HCT116 (cell line): Measurements from ENCODE around the gene PSME2. TPM values are rescaled to one million over a fixed set of nuclear protein-coding genes. Genes with fewer than 3 reads are reported as not detected.

ENCODE experiments used
- ATAC-seq: fragments of 200-7000 bp; cut with Tn5 transposase; 2 replicates; pipeline ENCODE4 v1.9.1; 2020; ENCODE audit warnings: mild to moderate bottlenecking, moderate library complexity
- BruUV-seq: library from RNA; stranded (reverse); fragments of 400-500 nt; replicated peaks from 2 replicates; lab custom pipeline; 2021; lab: Mats Ljungman, UMichigan
- CTCF ChIA-PET: fragments of 300-600 bp; sonication (Branson Sonifier 250); formaldehyde crosslinking; loops from one replicate; lab custom pipeline; 2021; ENCODE audit warnings: antibody characterized with exemption; lab: Charles Lee
- POLR2A ChIA-PET: fragments of 300-600, 350-600 bp; sonication (Branson Sonifier 250); formaldehyde crosslinking; loops from one replicate; lab custom pipeline; 2021; ENCODE audit warnings: antibody characterized with exemption; lab: Charles Lee
- RAD21 ChIA-PET, 2 experiments: fragments of 300-600 bp; sonication (Branson Sonifier 250); formaldehyde crosslinking; loops; one replicate each; lab custom pipeline; 2023; ENCODE audit warnings: low total read pairs in 2 of 2; ENCODE audit not compliant: uncharacterized antibody in 2 of 2, unreplicated experiment in 2 of 2, low non-redundant PET in 1 of 2; lab: Charles Lee
- DNase-seq: peaks from one replicate; pipeline ENCODE4 v3.0.0-alpha.2; 2010; ENCODE audit warnings: low read depth, low spot score
- H2AFZ ChIP-seq: fragments of 200-600 bp; shearing (Covaris generic), sonication (generic); 2 replicates; pipeline ENCODE4 v1.6.1; 2017; ENCODE audit warnings: low read depth, mixed run types, mixed read lengths, antibody characterized with exemption, low read length; ENCODE audit not compliant: poor library complexity, severe bottlenecking
- H3K27ac ChIP-seq: 2 replicates; pipeline ENCODE4 v1.5.1; 2012; ENCODE audit warnings: low read depth, low read length
- H3K27me3 ChIP-seq: fragments of 200-600 bp; sonication (generic); 2 replicates; pipeline ENCODE4 v1.6.1; 2016; ENCODE audit warnings: mixed run types, low read length, mixed read lengths; ENCODE audit not compliant: insufficient read depth
- H3K36me3 ChIP-seq, 2 experiments: fragments of 200-500 bp in 1 of 2; fragments of 200-600 bp in 1 of 2; sonication (Bioruptor generic) in 1 of 2; sonication (generic) in 1 of 2; 2 replicates each; pipeline versions ENCODE4 v1.5.1 to v1.6.1; 2014 to 2016; ENCODE audit warnings: low read length in 2 of 2, inconsistent platforms in 1 of 2, mixed read lengths in 1 of 2, mixed run types in 1 of 2; ENCODE audit not compliant: insufficient read depth in 2 of 2, control insufficient read depth in 1 of 2
- H3K4me1 ChIP-seq, 2 experiments: fragments of 200-600 bp in 1 of 2; sonication (generic) in 1 of 2; 2 replicates each; pipeline versions ENCODE4 v1.5.1 to v1.6.1; 2012 to 2017; ENCODE audit warnings: low read length in 2 of 2, inconsistent platforms in 1 of 2, mild to moderate bottlenecking in 1 of 2, mixed read lengths in 1 of 2, mixed run types in 1 of 2, moderate library complexity in 1 of 2; ENCODE audit not compliant: insufficient read depth in 2 of 2, control insufficient read depth in 1 of 2
- H3K4me2 ChIP-seq: fragments of 200-600 bp; sonication (generic); 2 replicates; pipeline ENCODE4 v1.6.1; 2017; ENCODE audit warnings: mixed run types, low read length, mixed read lengths
- H3K4me3 ChIP-seq, 2 experiments: fragments of 200-600 bp in 1 of 2; sonication (generic) in 1 of 2; replicated peaks in 1 of 2; 2 replicates each; pipeline ENCODE4 v1.5.1; 2011 to 2016; ENCODE audit warnings: low read length in 2 of 2, control low read depth in 1 of 2, low read depth in 1 of 2, mild to moderate bottlenecking in 1 of 2, mixed read lengths in 1 of 2, mixed run types in 1 of 2
- H3K79me2 ChIP-seq: fragments of 200-600 bp; sonication (generic); 2 replicates; pipeline ENCODE4 v1.6.1; 2017; ENCODE audit warnings: mild to moderate bottlenecking, mixed run types, low read length, moderate library complexity, mixed read lengths; ENCODE audit not compliant: insufficient read depth
- H3K9ac ChIP-seq: fragments of 200-600 bp; sonication (generic); 2 replicates; pipeline ENCODE4 v1.6.1; 2016; ENCODE audit warnings: low read length, mixed read lengths
- H3K9me2 ChIP-seq: fragments of 200-600 bp; sonication (generic), shearing (Covaris generic); 2 replicates; pipeline ENCODE4 v1.6.1; 2017; ENCODE audit warnings: mixed run types, mild to moderate bottlenecking, moderate library complexity; ENCODE audit not compliant: insufficient read depth
- H3K9me3 ChIP-seq, 2 experiments: fragments of 200-500 bp in 1 of 2; fragments of 200-600 bp in 1 of 2; sonication (Bioruptor generic) in 1 of 2; sonication (generic) in 1 of 2; 2 replicates each; pipeline ENCODE4 v1.6.1; 2014 to 2017; ENCODE audit warnings: low read length in 2 of 2, mixed read lengths in 2 of 2, inconsistent platforms in 1 of 2, low read depth in 1 of 2, mild to moderate bottlenecking in 1 of 2, mixed run types in 1 of 2, moderate library complexity in 1 of 2; ENCODE audit not compliant: control insufficient read depth in 1 of 2, insufficient read depth in 1 of 2
- H4K20me1 ChIP-seq: fragments of 200-600 bp; sonication (generic), shearing (Covaris generic); 2 replicates; pipeline ENCODE4 v1.6.1; 2017; ENCODE audit warnings: mixed run types, mild to moderate bottlenecking, moderate library complexity; ENCODE audit not compliant: insufficient read depth
- CEBPB ChIP-seq: IDR thresholded peaks from 2 replicates; pipeline ENCODE4 v1.6.1; 2012; ENCODE audit warnings: low read depth
- CTCF ChIP-seq, 3 experiments: fragments of 200-600 bp in 1 of 3; sonication (generic) in 1 of 3; IDR thresholded peaks in 2 of 3; conservative IDR thresholded peaks in 1 of 3; 2 replicates each; pipeline ENCODE4 v1.5.1; 2012 to 2017; ENCODE audit warnings: low read depth in 2 of 3, low read length in 2 of 3, antibody characterized with exemption in 1 of 3, borderline replicate concordance in 1 of 3, control low read depth in 1 of 3, mild to moderate bottlenecking in 1 of 3, mixed read lengths in 1 of 3, mixed run types in 1 of 3, moderate library complexity in 1 of 3; ENCODE audit not compliant: insufficient read depth in 1 of 3
- EGR1 ChIP-seq: IDR thresholded peaks from 2 replicates; pipeline ENCODE4 v1.6.1; 2012; ENCODE audit warnings: low read depth
- ELF1 ChIP-seq: IDR thresholded peaks from 2 replicates; pipeline ENCODE4 v1.6.1; 2012; ENCODE audit warnings: low read depth, borderline replicate concordance
- EZH2phosphoT487 ChIP-seq: fragments of 200-600 bp; IDR thresholded peaks from 2 replicates; pipeline ENCODE4 v1.6.1; 2018; ENCODE audit warnings: antibody characterized with exemption, borderline replicate concordance
- FOSL1 ChIP-seq: IDR thresholded peaks from 2 replicates; pipeline ENCODE4 v1.6.1; 2012; ENCODE audit warnings: low read depth
- POLR2AphosphoS5 ChIP-seq: IDR thresholded peaks from 2 replicates; pipeline ENCODE4 v1.6.1; 2011; ENCODE audit warnings: mild to moderate bottlenecking, low read depth, low read length, moderate library complexity
- RAD21 ChIP-seq: IDR thresholded peaks from 2 replicates; pipeline ENCODE4 v1.6.1; 2012; ENCODE audit warnings: low read depth, mild to moderate bottlenecking
- SP1 ChIP-seq: IDR thresholded peaks from 2 replicates; pipeline ENCODE4 v1.6.1; 2012; ENCODE audit warnings: low read depth
- ZNF274 ChIP-seq: fragments of 200-500 bp; sonication (Bioruptor generic); IDR thresholded peaks from 2 replicates; pipeline ENCODE4 v1.6.1; 2014; ENCODE audit warnings: mild to moderate bottlenecking, low read depth, low read length, inconsistent platforms
- intact Hi-C: fragments of 100-400 bp; cut with micrococcal nuclease; formaldehyde crosslinking; loops from 2 replicates; pipeline ENCODE4 v1.10.0; 2022
- total RNA-seq: library from RNA; stranded (reverse); gene quantifications from one replicate; pipeline ENCODE4 v1.2.1, GENCODE V29; 2021; ENCODE audit not compliant: unreplicated experiment

PSME2 gene
- total RNA-seq, 1 experiment from 2014 or later: 160 TPM

GRCh38 chr14:24150993-24151392 lies 4.6 kb upstream of the PSME2 start:
- no peaks in the 10 kb centered on the region for H3K27me3 ChIP-seq
- peaks cover 39% of the 10 kb centered on the region for H3K79me2 ChIP-seq
- no peaks in the 10 kb centered on the region for H4K20me1 ChIP-seq
- no peak for DNase-seq
- H3K4me1 ChIP-seq: peaks cover 5 to 7% of the 10 kb centered on the region in 2 experiments
- ChIA-PET POLR2A (interaction anchor here (1.8 kb wide), 1 partner anchor 10 kb away, joined by 4 read pairs; the partner anchor contains the start of gene EMC9), CTCF (no interaction called here), RAD21 (no interaction called here)
- H3K4me2 ChIP-seq: no peak overlapping the region
- no peak overlapping the region for H3K9ac ChIP-seq
- H3K27ac ChIP-seq: no peak overlapping the region
- H3K9me3 ChIP-seq: no peaks in the 10 kb centered on the region
- H3K9me2 ChIP-seq: no peaks in the 10 kb centered on the region
- no peak overlapping the region for H2AFZ ChIP-seq
- peaks cover 36 to 47% of the 10 kb centered on the region in 2 experiments for H3K36me3 ChIP-seq
- TF ChIP-seq SP1 (no peak), FOSL1 (no peak), EZH2phosphoT487 (no peak), ZNF274 (no peak), EGR1 (no peak), POLR2AphosphoS5 (no peak), ELF1 (no peak), CTCF (IDR thresholded peaks at IDR 0.05 in 2 of 3, conservative IDR thresholded peaks at IDR 0.05 in 1 of 3; ENCODE audit: borderline replicate concordance in 1 of 3, insufficient read depth in 1 of 3, low read depth in 2 of 3, low read length in 2 of 3) (no peak), CEBPB (no peak), RAD21 (no peak)
- intact Hi-C loops: no loop called here
- H3K4me3 ChIP-seq: no peak overlapping the region
- BruUV-seq: no TSS peak
- ATAC-seq: no peak
